Activated CD8-positive, alpha-beta memory T cell treated with anti-CD3 and anti-CD28 coated beads for 1 hour (primary cell): ENCODE results near the gene ARL10.

Experiments
- DNase-seq, 2 donors: peaks; one replicate each; pipeline ENCODE4 v3.0.0-alpha.2; 2020; ENCODE audit warnings: low read depth in 1 of 2; ENCODE audit errors: extremely low read depth in 1 of 2

The ARL10 gene

DNA sequence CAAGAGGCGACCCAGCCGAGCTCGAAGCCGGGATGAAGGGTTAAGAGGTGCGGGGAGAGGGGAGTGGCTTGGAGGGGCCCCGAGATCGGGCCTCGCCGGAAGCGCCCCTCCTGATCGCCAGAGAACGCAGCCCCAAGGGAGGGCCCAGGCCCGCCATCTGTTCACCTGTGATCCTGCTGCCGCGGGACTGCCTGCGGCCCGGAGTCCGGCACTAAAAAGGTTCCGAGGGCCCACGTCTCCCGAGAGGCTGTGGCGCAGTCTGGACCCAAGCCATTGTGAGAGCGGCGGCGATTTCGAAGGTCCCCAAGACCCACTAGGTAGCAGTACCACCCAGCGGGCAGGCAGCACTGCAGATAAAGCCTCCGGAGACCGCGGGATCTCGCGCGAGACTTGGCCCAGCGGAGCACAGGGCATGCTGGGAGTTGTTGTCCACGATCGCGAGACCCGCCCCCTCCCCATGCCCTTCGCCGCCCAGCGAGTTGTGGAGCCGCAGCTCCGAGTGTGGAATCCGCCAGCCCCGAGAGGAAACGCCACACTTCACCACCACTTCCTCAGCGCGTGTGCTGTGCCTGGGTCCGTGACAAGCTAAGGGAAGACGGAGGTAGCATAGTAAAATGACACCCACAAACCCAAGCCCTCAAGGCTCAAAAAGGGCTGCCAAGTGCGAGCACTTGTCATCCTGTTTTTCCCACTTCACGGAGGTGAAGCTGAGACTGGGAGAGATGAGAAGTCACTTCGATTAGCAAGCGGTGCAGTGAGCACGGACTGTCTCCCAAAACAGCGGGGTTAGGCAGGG is 3.7 kb upstream of the ARL10 start, which contains the start of gene KIAA1191:
TSS of gene KIAA1191 (minus strand) at position 328 of the 796 bp plus-strand sequence. CDS start 2,256 bp downstream, outside the sequence.
- DNase-seq: peak; percentile 81 to 90

GRCh38 chr5:176362233-176362490 is 3.1 kb upstream of the ARL10 start:
- no peak for DNase-seq

- no peak for DNase-seq
These were observed 429 bp upstream of the ARL10 start for GRCh38 chr5:176364765-176365350.

DNA sequence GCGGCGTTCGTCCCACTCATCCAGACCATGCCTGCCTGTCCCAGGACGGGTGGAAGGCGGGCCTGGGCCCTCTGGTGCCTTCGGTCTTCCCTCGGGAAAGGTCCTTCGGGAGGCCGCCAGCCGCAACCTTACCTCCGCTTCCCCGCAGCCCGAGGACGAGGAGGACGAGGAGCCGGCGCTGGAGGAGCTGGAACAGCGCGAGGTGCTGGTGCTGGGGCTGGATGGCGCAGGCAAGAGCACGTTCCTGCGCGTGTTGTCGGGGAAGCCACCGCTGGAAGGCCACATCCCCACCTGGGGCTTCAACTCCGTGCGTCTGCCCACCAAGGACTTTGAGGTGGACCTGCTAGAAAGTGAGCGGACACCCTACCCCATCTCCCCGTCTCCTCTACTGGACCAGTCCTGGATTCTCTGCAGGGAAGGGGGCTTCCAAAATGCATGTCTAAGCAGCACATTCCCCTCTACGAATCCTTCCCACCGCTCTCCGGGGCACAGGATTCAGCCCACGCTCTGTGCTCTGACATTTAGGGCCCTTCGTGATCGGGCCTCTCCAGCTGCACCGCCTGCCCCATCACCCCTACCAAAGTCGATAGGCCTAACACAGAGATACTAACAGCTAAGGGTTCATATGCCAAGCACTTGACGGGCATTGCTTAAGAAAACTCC is 1.1 kb downstream of the ARL10 start:
- DNase-seq: no peak

GRCh38 chr5:176368726-176369125 is 3.4 kb downstream of the ARL10 start:
- no peak for DNase-seq

DNA sequence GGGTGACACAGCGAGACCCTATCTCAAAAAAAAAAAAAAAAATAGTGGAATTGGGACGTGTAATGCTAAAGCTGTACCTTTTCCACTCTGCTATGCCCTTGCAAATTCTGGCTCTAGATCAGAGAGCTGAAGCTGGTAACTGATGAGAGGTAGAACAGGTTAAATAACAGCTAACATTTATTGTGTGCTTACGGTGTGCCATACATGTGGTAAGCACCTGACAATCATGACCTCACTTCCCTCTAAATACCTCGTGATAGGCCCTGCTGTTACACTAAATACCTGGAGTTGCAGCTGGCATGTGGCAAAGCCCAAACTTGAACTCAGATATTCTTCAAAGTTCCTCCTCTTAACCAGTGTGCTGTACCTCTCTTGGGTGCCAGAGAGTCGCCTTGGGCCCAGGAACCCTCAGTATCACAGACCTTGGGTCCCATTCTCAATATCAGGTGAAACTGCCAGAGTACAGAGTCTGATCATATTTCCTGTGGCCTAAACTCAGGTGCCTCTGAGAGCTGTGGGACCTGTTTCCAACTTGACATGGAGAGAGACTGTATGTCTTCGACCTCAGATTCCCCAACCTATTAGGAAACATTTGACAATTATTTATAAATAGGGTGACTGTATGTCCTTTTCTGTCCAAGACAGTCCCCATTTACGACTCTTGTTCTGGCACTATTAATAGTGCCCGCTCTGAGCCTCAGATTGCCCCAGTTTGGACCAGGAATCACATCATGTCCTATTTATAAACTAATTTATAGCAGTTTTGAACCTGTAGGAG is 4.8 kb downstream of the ARL10 start:
- no peak for DNase-seq

DNA sequence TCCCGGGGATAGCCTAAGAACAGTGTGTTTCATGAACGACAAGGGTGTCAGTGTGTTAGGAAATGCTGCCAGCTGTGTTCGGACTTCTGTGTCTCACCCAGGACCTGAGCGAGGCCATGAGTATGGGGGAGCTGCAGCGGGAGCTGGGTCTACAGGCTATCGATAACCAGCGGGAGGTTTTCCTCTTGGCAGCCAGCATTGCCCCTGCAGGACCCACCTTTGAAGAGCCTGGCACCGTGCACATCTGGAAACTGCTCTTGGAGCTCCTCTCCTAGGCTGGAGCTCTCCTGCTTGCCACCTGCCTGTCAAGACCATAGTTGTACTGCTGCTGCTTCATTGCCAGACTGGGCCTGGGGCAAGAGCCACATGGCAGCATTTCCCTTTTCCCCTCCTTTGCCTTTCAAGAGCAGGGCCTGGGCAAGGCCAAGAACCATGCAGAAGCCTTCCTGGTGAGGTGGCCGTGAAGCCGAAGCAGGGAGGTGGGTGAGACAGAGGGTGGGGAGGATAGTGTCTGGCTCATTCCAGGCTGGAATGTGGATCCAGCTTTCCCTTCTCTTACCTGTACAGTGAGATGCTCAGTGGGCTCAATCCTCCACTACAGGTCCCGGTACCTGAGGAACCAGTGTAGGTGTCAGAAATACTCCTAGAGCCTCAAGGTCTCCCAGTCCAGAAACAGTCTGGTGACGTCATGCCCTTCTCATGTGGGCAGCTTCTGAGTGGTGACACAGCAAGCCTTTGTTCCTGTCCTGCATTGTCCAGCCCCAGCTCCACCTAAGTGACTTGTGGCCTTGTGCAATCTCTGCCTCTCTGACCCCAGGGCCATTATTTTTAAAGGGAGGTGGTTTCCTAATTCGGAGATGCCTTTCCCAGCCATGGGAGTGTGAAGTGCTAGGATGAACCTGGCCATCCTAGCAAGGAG is 6.6 kb downstream of the ARL10 start:
- no peak for DNase-seq

GRCh38 chr5:176373100-176373818 is 8.0 kb downstream of the ARL10 start:
- no peak for DNase-seq

DNA sequence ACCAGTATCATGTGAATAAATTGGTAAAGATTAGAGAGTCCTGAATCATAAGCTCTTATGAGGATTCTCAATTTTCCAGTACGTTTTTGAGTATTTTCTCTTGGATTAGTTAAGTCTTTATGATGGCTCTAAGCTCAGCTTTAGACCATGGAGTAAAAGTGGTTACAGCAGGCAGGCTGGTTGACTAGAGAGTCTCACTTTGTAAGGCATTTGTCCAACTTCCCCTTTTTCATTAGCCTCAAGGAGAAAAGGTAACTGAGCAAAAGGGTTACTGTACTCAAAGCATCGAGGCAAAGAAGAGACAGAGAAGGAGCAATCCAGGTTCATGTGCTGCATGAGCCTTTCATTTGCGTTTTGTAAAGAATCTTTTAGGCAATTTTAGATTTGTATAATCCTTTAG is 14.6 kb downstream of the ARL10 start:
- no peak for DNase-seq

DNA sequence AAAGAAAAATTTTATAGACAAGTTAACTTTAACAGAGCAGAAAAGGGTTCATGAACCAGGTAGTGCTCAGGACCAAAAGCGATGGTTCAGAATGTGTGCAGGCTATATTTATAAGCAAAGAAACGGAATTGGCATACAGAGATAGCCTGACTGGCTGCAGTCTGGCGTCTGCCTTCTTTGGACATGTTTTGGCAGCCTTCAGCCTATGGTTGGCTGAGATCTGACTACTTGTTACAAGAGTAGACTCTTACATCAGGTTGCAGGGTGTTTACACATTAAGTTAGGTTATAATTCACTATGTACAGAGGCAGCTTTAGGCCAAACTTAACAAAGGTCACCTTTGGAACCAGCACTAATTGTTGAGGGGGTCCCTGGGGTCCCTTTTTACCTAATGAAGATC is 16.1 kb downstream of the ARL10 start:
- no peak for DNase-seq

- DNase-seq: no peak
These were observed 16.7 kb downstream of the ARL10 start for GRCh38 chr5:176381979-176382378.

GRCh38 chr5:176382721-176383120 is 17.4 kb downstream of the ARL10 start:
- DNase-seq: no peak

DNA sequence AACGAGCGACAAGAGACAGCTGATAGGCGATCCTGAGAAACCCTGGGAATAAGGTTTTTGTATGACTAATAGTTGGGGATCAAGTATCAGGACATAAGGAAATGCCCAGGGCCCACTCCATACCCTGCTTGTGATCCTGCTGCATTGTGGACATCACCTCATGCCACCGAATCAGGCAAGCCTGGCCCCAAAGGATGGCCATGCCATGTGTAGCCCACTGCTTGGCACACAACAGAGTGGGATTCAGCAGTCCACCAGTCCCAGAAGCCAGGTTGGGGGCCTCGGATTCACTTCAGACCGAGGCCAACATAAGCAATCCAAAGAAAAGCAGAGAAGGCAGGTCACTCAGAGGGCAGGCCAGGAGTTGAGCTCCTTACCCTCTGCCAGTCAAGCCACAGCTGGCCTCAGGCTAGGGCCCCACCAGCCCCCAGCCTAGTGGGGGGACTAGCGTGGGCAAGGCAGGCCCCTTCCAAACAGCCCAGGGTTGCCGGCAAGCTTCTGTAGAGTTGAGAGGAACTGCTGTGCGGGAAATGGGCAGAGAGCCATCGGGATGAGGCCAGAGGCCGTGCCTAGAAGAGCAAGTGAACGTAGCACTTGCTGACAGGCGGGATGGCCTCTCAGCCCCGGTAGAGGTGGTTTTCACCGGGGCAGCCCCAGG is 18.1 kb downstream of the ARL10 start:
- DNase-seq: no peak

DNA sequence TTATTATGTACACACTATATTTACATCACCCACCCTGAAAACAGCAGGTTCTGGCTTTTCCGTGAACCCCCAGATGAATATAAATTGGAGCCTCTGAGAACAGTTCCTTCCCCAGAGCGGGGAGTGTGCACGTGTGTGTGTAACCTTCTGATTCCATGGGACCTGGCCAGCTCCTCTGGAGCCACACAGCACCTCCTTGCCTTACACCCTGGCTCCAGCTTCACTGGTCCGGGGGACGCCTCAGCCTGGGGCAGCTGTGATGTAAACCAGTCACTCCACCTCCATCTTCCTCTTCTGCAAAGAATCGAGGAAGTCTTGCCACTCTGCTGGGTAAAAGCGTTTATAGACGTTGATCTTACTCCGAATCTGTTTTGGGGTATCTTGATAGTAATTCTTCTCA is 18.7 kb downstream of the ARL10 start:
- no peak for DNase-seq

GRCh38 chr5:176384366-176384930 is 19.2 kb downstream of the ARL10 start:
- DNase-seq: no peak

- DNase-seq: no peak
These were observed 19.7 kb downstream of the ARL10 start for GRCh38 chr5:176384991-176385390.

DNA sequence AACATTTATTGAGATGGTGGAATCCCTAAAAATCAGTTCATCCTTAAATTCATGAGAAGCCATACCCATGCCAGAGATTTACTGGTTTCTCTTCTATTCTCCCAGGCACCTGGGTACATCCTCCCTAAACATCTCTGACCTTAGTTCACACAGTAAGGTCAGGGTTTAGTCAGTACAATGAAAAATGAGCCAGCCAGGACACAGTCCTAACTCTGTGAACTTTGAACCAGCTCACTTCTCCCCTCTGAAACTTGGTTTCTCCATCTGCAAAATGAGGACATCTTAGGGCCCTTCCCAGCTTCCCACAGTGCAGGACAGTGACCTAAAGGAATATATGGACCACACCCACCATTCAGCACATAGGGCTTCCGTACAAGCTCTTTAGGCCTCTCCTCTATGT is 21.2 kb downstream of the ARL10 start:
- DNase-seq: no peak

GRCh38 chr5:176387384-176387925 is 22.2 kb downstream of the ARL10 start:
- DNase-seq: no peak

- no peak for DNase-seq
These were observed 22.7 kb downstream of the ARL10 start for GRCh38 chr5:176388003-176388443.
